HEK293 (cell line): ENCODE results near the gene NPAS2.

Source experiments
- CTCF ChIA-PET: fragments of 350-600 bp; formaldehyde crosslinking; extraction: SDS; loops from one replicate; lab custom pipeline; 2021; ENCODE audit warnings: antibody characterized with exemption; lab: Yijun Ruan, JAX
- POLR2A ChIA-PET: fragments of 300-600 bp; formaldehyde crosslinking; extraction: SDS; loops from one replicate; lab custom pipeline; 2020; ENCODE audit warnings: antibody characterized with exemption, inconsistent platforms; lab: Yijun Ruan, JAX
- H3K27ac ChIP-seq: fragments of 200-500 bp; sonication (Bioruptor generic); 2 replicates; pipeline ENCODE4 v1.5.1; 2014; ENCODE audit warnings: low read depth, low read length, control low read depth, inconsistent platforms; ENCODE audit errors: extremely low read depth
- H3K36me3 ChIP-seq, 2 experiments: fragments of 200-500 bp in 1 of 2; sonication (Bioruptor generic) in 1 of 2; 1 replicate in 1 of 2; 2 replicates in 1 of 2; pipeline ENCODE4 v1.5.1; 2014 to 2017; ENCODE audit warnings: inconsistent platforms in 2 of 2, low read length in 2 of 2; ENCODE audit not compliant: control insufficient read depth in 2 of 2, insufficient read depth in 1 of 2
- H3K4me1 ChIP-seq: fragments of 200-500 bp; sonication (Bioruptor generic); 2 replicates; pipeline ENCODE4 v1.5.1; 2014; ENCODE audit warnings: mild to moderate bottlenecking, low read length, inconsistent platforms; ENCODE audit not compliant: control insufficient read depth, insufficient read depth
- H3K4me3 ChIP-seq: 2 replicates; pipeline ENCODE4 v1.5.1; 2011; ENCODE audit warnings: low read depth, mild to moderate bottlenecking, control low read depth, low read length, moderate library complexity
- H3K9me3 ChIP-seq: fragments of 200-500 bp; sonication (Bioruptor generic); 2 replicates; pipeline ENCODE4 v1.5.1; 2014; ENCODE audit warnings: low read depth, low read length, inconsistent platforms; ENCODE audit not compliant: control insufficient read depth, insufficient read depth
- BCL6B ChIP-seq: fragments of 450-650 bp; formaldehyde crosslinking; IDR thresholded peaks from 2 replicates; pipeline ENCODE4 v1.5.1; 2017; ENCODE audit warnings: missing biosample characterization, missing genetic modification characterization
- CTCF ChIP-seq: fragments of 450-650 bp; formaldehyde crosslinking; IDR thresholded peaks from 2 replicates; pipeline ENCODE4 v1.5.1; 2016; ENCODE audit warnings: missing biosample characterization, missing genetic modification characterization
- HOXD13 ChIP-seq: sonication (generic); formaldehyde crosslinking; IDR thresholded peaks from 2 replicates; pipeline ENCODE4 v1.8.0; 2022; ENCODE audit warnings: missing genetic modification reagents, borderline replicate concordance
- SCRT2 ChIP-seq: fragments of 450-650 bp; formaldehyde crosslinking; IDR thresholded peaks from 2 replicates; pipeline ENCODE4 v1.5.1; 2016; ENCODE audit warnings: missing biosample characterization, missing genetic modification characterization
- YY1 ChIP-seq: fragments of 450-650 bp; formaldehyde crosslinking; IDR thresholded peaks from 2 replicates; pipeline ENCODE4 v1.5.1; 2018; ENCODE audit warnings: missing biosample characterization, missing genetic modification characterization
- ZBTB20 ChIP-seq: fragments of 450-650 bp; formaldehyde crosslinking; IDR thresholded peaks from 2 replicates; pipeline ENCODE4 v1.5.1; 2016; ENCODE audit warnings: missing biosample characterization, missing genetic modification characterization
- ZFP3 ChIP-seq: fragments of 450-650 bp; formaldehyde crosslinking; IDR thresholded peaks from 2 replicates; pipeline ENCODE4 v1.5.1; 2016; ENCODE audit warnings: low read depth, missing biosample characterization, missing genetic modification characterization
- ZNF121 ChIP-seq: fragments of 450-650 bp; formaldehyde crosslinking; IDR thresholded peaks from 2 replicates; pipeline ENCODE4 v1.5.1; 2016; ENCODE audit warnings: missing biosample characterization, missing genetic modification characterization
- ZNF146 ChIP-seq: fragments of 450-650 bp; formaldehyde crosslinking; IDR thresholded peaks from 2 replicates; pipeline ENCODE4 v1.5.1; 2016; ENCODE audit warnings: missing biosample characterization, missing genetic modification characterization
- ZNF157 ChIP-seq: fragments of 450-650 bp; formaldehyde crosslinking; IDR thresholded peaks from 2 replicates; pipeline ENCODE4 v1.5.1; 2016; ENCODE audit warnings: missing biosample characterization, missing genetic modification characterization
- ZNF248 ChIP-seq: fragments of 450-650 bp; formaldehyde crosslinking; IDR thresholded peaks from 2 replicates; pipeline ENCODE4 v1.5.1; 2017; ENCODE audit warnings: missing biosample characterization, missing genetic modification characterization
- ZNF341 ChIP-seq: fragments of 450-650 bp; formaldehyde crosslinking; IDR thresholded peaks from 2 replicates; pipeline ENCODE4; 2016; ENCODE audit warnings: low read depth, missing biosample characterization, missing genetic modification characterization
- ZNF404 ChIP-seq: fragments of 450-650 bp; formaldehyde crosslinking; IDR thresholded peaks from 2 replicates; pipeline ENCODE4 v1.5.1; 2017; ENCODE audit warnings: missing biosample characterization, missing genetic modification characterization
- ZNF426 ChIP-seq: fragments of 450-650 bp; formaldehyde crosslinking; IDR thresholded peaks from 2 replicates; pipeline ENCODE4 v1.5.1; 2017; ENCODE audit warnings: missing biosample characterization, missing genetic modification characterization, mild to moderate bottlenecking, inconsistent platforms, moderate library complexity
- ZNF513 ChIP-seq: fragments of 450-650 bp; IDR thresholded peaks from 2 replicates; pipeline ENCODE4 v1.5.1; 2018; ENCODE audit warnings: missing biosample characterization, missing genetic modification characterization
- ZNF521 ChIP-seq: fragments of 450-650 bp; formaldehyde crosslinking; IDR thresholded peaks from 2 replicates; pipeline ENCODE4 v1.5.1; 2017; ENCODE audit warnings: missing biosample characterization, mild to moderate bottlenecking, missing genetic modification characterization
- ZNF585B ChIP-seq: fragments of 450-650 bp; formaldehyde crosslinking; IDR thresholded peaks from 2 replicates; pipeline ENCODE4 v1.5.1; 2016; ENCODE audit warnings: missing biosample characterization, missing genetic modification characterization
- ZNF596 ChIP-seq: fragments of 450-650 bp; IDR thresholded peaks from 2 replicates; pipeline ENCODE4 v1.5.0; 2018; ENCODE audit warnings: missing biosample characterization, mild to moderate bottlenecking, missing genetic modification characterization, moderate library complexity
- ZNF658 ChIP-seq: fragments of 450-650 bp; formaldehyde crosslinking; IDR thresholded peaks from 2 replicates; pipeline ENCODE4; 2016; ENCODE audit warnings: missing biosample characterization, missing genetic modification characterization
- ZNF707 ChIP-seq: fragments of 450-650 bp; formaldehyde crosslinking; IDR thresholded peaks from 2 replicates; pipeline ENCODE4 v1.5.1; 2016; ENCODE audit warnings: missing biosample characterization, missing genetic modification characterization
- ZNF785 ChIP-seq: fragments of 450-650 bp; formaldehyde crosslinking; IDR thresholded peaks from 2 replicates; pipeline ENCODE4 v1.5.1; 2016; ENCODE audit warnings: missing biosample characterization, missing genetic modification characterization
- ZNF792 ChIP-seq: fragments of 450-650 bp; formaldehyde crosslinking; IDR thresholded peaks from 2 replicates; pipeline ENCODE4 v1.5.1; 2016; ENCODE audit warnings: missing biosample characterization, missing genetic modification characterization
- ZNF843 ChIP-seq: fragments of 450-650 bp; formaldehyde crosslinking; IDR thresholded peaks from 2 replicates; pipeline ENCODE4 v1.5.1; 2016; ENCODE audit warnings: missing biosample characterization, missing genetic modification characterization
- ZSCAN23 ChIP-seq: fragments of 450-650 bp; formaldehyde crosslinking; IDR thresholded peaks from 2 replicates; pipeline ENCODE4 v1.5.1; 2016; ENCODE audit warnings: missing biosample characterization, missing genetic modification characterization

NPAS2 gene

GRCh38 chr2:100826494-100826893 is 6.6 kb downstream of the NPAS2 start:
- CTCF ChIA-PET: interaction anchor here (0.6 kb wide), 2 partner anchors 74 to 97 kb away, joined by 3 read pairs; no protein-coding TSS in a partner anchor
- Histone ChIP-seq H3K27ac (no peak overlapping the region), H3K4me1 (0 out of 2 replicates have a peak, but pooled peaks cover 4% of the 10 kb centered on the region), H3K36me3 (no peaks in the 10 kb centered on the region), H3K9me3 (no peaks in the 10 kb centered on the region; the same call in 1 of the 2 replicates), H3K4me3 (no peak overlapping the region)
- POLR2A ChIA-PET: no interaction called here
- no peak for TF ChIP-seq ZNF585B (tag by site-specific recombination)
- no peak for TF ChIP-seq ZFP3 (tag by site-specific recombination)
- TF ChIP-seq YY1: no peak
- TF ChIP-seq ZNF596 (tag by site-specific recombination): no peak
- no peak for TF ChIP-seq ZNF146
- TF ChIP-seq ZNF843: no peak
- no peak for TF ChIP-seq ZNF121
- TF ChIP-seq ZNF513 (tag by site-specific recombination): no peak
- no peak for TF ChIP-seq ZNF785
- TF ChIP-seq ZNF707 (tag by site-specific recombination): no peak
- no peak for TF ChIP-seq ZNF248 (tag by site-specific recombination)
- TF ChIP-seq ZSCAN23 (tag by site-specific recombination): no peak
- TF ChIP-seq HOXD13: no peak
- TF ChIP-seq ZNF792 (tag by site-specific recombination): no peak

DNA sequence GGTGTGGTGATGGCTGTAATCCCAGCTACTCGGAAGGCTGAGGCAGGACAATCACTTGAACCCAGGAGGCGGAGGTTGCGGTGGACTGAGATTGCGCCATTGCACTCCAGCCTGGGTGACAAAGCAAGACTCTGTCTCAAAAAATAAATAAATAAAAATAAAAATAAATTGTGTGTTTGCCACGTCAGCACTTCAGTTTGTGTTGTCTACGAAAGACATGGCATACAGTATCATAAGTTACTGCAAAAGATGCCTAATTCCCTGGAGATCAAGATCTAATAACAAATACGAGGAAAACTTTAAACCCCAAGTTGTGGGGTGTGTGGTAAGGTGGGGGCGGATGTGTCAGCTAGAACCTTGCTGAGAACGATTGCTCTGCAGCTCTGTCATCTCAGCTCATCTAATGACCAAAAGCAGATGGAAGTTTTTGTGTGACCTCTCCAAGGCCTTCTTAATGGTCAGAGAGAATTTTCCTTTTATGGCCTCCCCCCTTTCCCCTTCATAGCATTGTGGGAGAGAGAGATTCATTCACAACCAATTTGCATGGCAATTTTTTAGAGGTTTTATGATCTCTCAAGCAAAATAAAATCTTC is 11.3 kb downstream of the NPAS2 start:
- POLR2A ChIA-PET: no interaction called here
- no peak overlapping the region for H3K27ac ChIP-seq
- no peak overlapping the region for H3K4me3 ChIP-seq
- TF ChIP-seq ZNF341: no peak
- no peak for TF ChIP-seq ZNF404
- TF ChIP-seq ZFP3 (tag by site-specific recombination): no peak
- no peak for TF ChIP-seq ZNF426
- no peak for TF ChIP-seq ZNF521 (tag by site-specific recombination)
- no peak for TF ChIP-seq ZNF658
- no peak for TF ChIP-seq SCRT2 (tag by site-specific recombination)
- no peak for TF ChIP-seq ZNF157 (tag by site-specific recombination)
- TF ChIP-seq, all 188 proteins: peak for 0
- H3K9me3 ChIP-seq: no peaks in the 10 kb centered on the region; the same call in 1 of the 2 replicates
- CTCF ChIA-PET: no interaction called here
- no peaks in the 10 kb centered on the region for H3K4me1 ChIP-seq
- no peaks in the 10 kb centered on the region for H3K36me3 ChIP-seq

GRCh38 chr2:100831831-100832230 is 11.9 kb downstream of the NPAS2 start:
- H3K9me3 ChIP-seq: no peaks in the 10 kb centered on the region; the same call in 1 of the 2 replicates
- CTCF ChIA-PET: no interaction called here
- H3K27ac ChIP-seq: no peak overlapping the region
- H3K4me3 ChIP-seq: no peak overlapping the region
- H3K36me3 ChIP-seq: no peaks in the 10 kb centered on the region
- POLR2A ChIA-PET: no interaction called here
- TF ChIP-seq ZBTB20 (tag by site-specific recombination): peak; percentile 59; the same call in 1 of the 2 replicates
- no peak for TF ChIP-seq CTCF (tag by site-specific recombination)
- peak; percentile 97 for TF ChIP-seq BCL6B (tag by site-specific recombination)
- no peaks in the 10 kb centered on the region for H3K4me1 ChIP-seq
